GM18951 (cell line): Measurements from ENCODE around the gene JAK1.

Experiments used
- POLR2A ChIP-seq: IDR thresholded peaks from 4 replicates; pipeline ENCODE4 v1.6.1; 2011; ENCODE audit warnings: mild to moderate bottlenecking; ENCODE audit not compliant: insufficient read length, insufficient read depth; ENCODE audit errors: extremely low read depth
- in situ Hi-C: fragments of 300-500 bp; cut with MboI; formaldehyde crosslinking; loops from one replicate; pipeline ENCODE4 v1.12.0; 2022; ENCODE audit warnings: low sequenced_read_pairs, mixed read lengths, inconsistent platforms; ENCODE audit not compliant: unreplicated experiment

JAK1 gene

DNA sequence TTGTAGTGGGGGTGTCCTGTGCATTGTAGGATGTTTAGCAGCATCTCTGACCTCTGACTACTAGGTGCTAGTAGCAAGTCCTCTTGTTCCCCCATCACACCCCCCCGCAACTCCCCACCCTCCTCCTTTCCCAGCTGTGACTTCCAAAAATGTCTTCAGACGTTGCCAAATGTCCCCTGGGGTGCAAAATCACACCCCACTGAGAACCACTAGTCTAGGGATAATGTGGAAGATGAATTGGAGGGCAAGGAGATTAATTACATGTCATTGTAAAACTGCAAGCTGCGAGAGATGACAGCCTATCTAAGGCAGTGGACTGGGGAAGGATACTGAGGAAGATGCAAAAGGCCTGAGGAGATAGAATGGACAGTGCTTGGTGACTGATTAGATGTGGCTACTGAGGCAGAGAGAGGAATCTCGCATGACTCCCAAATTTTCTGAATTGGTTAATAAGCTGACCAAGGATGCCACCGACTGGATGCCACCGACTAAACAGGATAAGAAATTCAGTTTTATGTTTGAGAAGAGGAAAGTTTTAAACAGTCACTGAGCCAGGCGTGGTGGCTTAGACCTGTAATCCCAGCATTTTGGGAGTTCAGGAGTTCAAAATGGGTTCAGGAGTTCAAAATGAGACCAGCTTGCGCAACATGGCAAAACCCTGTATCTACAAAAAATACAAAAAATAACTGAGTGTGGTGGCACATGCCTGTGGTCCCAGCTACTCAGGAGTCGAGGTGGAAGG, 3.1 kb upstream of the JAK1 start:
- in situ Hi-C loops = no loop called here

DNA sequence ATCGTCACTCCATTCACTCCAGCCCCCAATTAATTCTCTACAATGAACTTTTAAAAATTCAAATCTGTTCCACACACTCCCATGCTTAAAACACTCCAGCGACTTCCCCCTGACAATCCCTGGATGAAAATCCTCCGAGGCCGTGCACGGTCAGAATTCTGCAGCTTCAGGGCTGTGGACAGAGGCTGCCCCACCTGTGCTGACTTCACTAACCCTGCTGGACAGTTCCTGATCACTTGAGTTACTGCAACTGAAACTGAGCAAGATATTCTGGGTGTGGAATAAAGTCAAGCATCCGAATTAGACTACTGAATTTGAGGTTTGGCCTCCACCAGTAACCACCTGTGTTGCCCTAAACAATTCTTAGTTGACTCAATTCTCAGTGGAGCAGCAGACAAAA, 1.0 kb upstream of the JAK1 start:
- in situ Hi-C loops = no loop called here
- no peak for TF ChIP-seq POLR2A

More for the DNA sequence above, 3.1 kb upstream of the JAK1 start:
- TF ChIP-seq POLR2A = no peak

DNA sequence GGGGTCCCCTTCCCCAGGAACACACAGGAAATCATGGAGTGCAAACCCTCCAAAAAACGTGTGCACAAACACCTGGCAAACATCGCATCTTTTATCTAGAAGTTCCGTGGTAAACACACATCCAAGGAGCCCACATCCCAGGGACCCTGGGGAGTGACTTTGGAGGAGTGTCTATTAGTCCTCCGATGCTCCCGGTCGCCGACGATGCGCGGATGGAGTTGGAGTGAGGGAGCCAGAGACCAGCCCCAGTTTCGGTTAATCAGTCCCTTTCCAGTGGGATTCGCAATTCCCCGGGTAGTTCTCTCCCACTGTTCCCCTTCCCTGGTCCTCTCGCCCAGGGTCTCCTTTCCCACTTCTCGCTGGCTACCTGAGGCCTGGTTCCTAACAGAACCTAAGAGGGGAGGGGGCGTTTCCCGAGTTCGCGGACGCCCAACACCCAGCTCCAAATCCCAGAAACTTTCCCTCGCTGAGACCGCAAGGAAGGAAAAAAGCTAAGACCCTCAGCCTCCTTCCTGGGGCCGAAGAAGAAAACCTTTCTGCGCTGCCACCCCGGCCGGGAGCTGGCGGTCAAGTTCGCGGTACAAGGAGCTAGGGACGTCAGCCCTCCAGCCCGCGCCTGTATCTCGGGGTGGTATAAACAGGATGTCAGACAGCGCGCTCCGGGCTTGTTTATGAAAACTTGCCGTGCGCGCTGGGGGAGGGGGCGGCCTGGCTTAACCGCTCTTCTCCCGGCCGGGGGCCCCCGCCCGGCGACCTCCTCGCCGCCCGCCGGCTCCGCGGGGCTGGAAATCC, 787 bp downstream of the JAK1 start:
- no peak for TF ChIP-seq POLR2A
- in situ Hi-C loops = no loop called here

DNA sequence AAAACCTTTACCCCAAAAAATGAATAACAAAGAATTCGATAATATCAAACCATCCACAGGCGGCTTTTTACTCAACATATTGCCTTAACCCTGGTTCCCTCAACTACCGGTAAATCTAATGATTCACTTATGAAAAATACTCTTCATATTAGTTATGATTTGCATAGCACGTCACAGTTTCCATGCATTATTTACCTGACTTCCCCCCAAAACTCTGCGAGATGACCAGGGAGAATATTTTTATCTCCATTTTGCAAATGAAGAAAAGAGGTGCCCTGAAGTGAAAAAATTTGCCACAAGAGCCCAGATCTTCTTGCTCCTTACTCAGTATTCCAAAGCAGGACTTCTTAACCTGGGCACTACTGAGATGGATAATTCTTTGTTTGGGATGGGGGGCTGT, 2.9 kb downstream of the JAK1 start:
- no peak for TF ChIP-seq POLR2A
- in situ Hi-C loops = no loop called here

- in situ Hi-C loops = no loop called here
- TF ChIP-seq POLR2A = no peak
Observed at GRCh38 chr1:64962441-64962840, 3.9 kb downstream of the JAK1 start.

- TF ChIP-seq POLR2A = no peak
- in situ Hi-C loops = no loop called here
Observed at GRCh38 chr1:64961923-64962322, 4.4 kb downstream of the JAK1 start.

- in situ Hi-C loops = no loop called here
Observed at GRCh38 chr1:64960731-64961130, 5.6 kb downstream of the JAK1 start.

GRCh38 chr1:64959986-64960385, 6.4 kb downstream of the JAK1 start:
- no peak for TF ChIP-seq POLR2A
- in situ Hi-C loops = no loop called here

More at GRCh38 chr1:64960731-64961130, 5.6 kb downstream of the JAK1 start:
- TF ChIP-seq POLR2A = no peak

GRCh38 chr1:64956733-64957441, 9.5 kb downstream of the JAK1 start:
- in situ Hi-C loops = no loop called here
- no peak for TF ChIP-seq POLR2A

GRCh38 chr1:64956010-64956640, 10.2 kb downstream of the JAK1 start:
- TF ChIP-seq POLR2A = no peak
- in situ Hi-C loops = no loop called here

- in situ Hi-C loops = no loop called here
- TF ChIP-seq POLR2A = no peak
Observed at GRCh38 chr1:64955097-64956009, 11.0 kb downstream of the JAK1 start.

DNA sequence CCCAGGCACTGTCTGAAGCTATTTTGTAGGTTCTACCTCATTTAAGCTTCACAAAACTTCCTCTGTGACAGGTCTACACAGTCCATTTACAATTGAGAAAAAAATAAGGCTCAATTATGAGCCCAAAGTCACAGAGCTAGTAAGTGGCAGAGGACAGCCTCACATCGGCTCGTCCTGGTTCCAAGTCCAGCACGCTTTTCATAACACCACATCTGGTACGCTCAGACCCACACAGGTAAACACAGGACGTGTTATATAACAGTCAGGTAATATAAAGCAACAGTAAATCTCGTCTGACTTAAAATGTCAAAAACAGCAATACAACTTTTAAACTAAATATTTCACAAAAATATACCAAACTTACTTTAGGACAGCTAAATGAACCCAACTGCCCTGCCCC, 13.1 kb downstream of the JAK1 start:
- in situ Hi-C loops = no loop called here
- no peak for TF ChIP-seq POLR2A
